Measurements from ENCODE around the gene REELD1.

- no peak for TF ChIP-seq CTCF (IDR thresholded peaks at IDR 0.05; ENCODE audit: low read depth, low read length, missing input control)
- TF ChIP-seq EGR1 (IDR thresholded peaks at IDR 0.05; ENCODE audit: low read depth in 2 of 2): no peak
- no peak for TF ChIP-seq YY1 (IDR thresholded peaks at IDR 0.05)
- TF ChIP-seq GABPA (IDR thresholded peaks at IDR 0.05 in 1 of 2, conservative IDR thresholded peaks at IDR 0.05 in 1 of 2): no peak
- no peak for TF ChIP-seq TAF1 (conservative IDR thresholded peaks at IDR 0.05)
Observed at GRCh38 chr4:146252969-146253611, 38.8 kb downstream of the REELD1 start.

All from liver (tissue), 3 donors.